HUES64 (cell line): ENCODE results near the gene TFAM.

ENCODE experiments used
- H3K27ac ChIP-seq: 2 replicates; pipeline ENCODE4 v1.7.0; 2013; ENCODE audit warnings: low read depth, low read length, inconsistent platforms
- H3K27me3 ChIP-seq: 2 replicates; pipeline ENCODE4 v1.6.1; 2013; ENCODE audit warnings: mild to moderate bottlenecking, low read length; ENCODE audit not compliant: insufficient read depth
- H3K36me3 ChIP-seq: 2 replicates; pipeline ENCODE4 v1.6.1; 2013; ENCODE audit warnings: mild to moderate bottlenecking, low read length; ENCODE audit not compliant: insufficient read depth
- H3K4me1 ChIP-seq: 2 replicates; pipeline ENCODE4 v1.6.1; 2013; ENCODE audit warnings: mild to moderate bottlenecking, low read length, moderate library complexity; ENCODE audit not compliant: insufficient read depth
- H3K4me3 ChIP-seq: 2 replicates; pipeline ENCODE4 v1.5.1; 2013; ENCODE audit warnings: mild to moderate bottlenecking, low read length, moderate library complexity
- H3K9ac ChIP-seq: 2 replicates; pipeline ENCODE4 v1.6.1; 2013; ENCODE audit warnings: mild to moderate bottlenecking, low read depth, low read length
- H3K9me3 ChIP-seq: 2 replicates; pipeline ENCODE4 v1.6.1; 2013; ENCODE audit warnings: low read depth, low read length; ENCODE audit not compliant: insufficient read depth
- WGBS: fragments of 150-250, 120-280 bp; methylation state at CpG from one replicate; pipeline ENCODE4 v1.1.7; 2013; ENCODE audit warnings: missing lambda C conversion rate; 5-methylcytosine and 5-hydroxymethylcytosine counted together

Gene TFAM

GRCh38 chr10:58356756-58357155, 28.5 kb upstream of the TFAM start:
- Histone ChIP-seq H3K9me3 (no peaks in the 10 kb centered on the region), H3K27me3 (no peaks in the 10 kb centered on the region), H3K9ac (no peak overlapping the region), H3K4me1 (no peaks in the 10 kb centered on the region; the same call in 1 of the 2 replicates), H3K27ac (no peak overlapping the region), H3K4me3 (no peak overlapping the region), H3K36me3 (peaks cover 7% of the 10 kb centered on the region)
- WGBS: 77% methylated on average over 1 of the region's 2 CpGs

- Histone ChIP-seq H3K27me3 (no peaks in the 10 kb centered on the region), H3K9me3 (no peaks in the 10 kb centered on the region), H3K4me3 (no peak overlapping the region), H3K4me1 (no peaks in the 10 kb centered on the region; the same call in 1 of the 2 replicates), H3K36me3 (peaks cover 20% of the 10 kb centered on the region), H3K9ac (no peak overlapping the region), H3K27ac (no peak overlapping the region)
- WGBS: 95% methylated on average over 4 of the region's 4 CpGs
Measured at GRCh38 chr10:58358314-58358933, 26.8 kb upstream of the TFAM start.

- H3K36me3 ChIP-seq: peaks cover 25% of the 10 kb centered on the region
- no CpG with 5 or more reads among the region's 1 CpG for WGBS
Measured at GRCh38 chr10:58358947-58359346, 26.3 kb upstream of the TFAM start.

GRCh38 chr10:58359541-58359940, 25.7 kb upstream of the TFAM start:
- H3K27me3 ChIP-seq: no peaks in the 10 kb centered on the region
- 88% methylated on average over 3 of the region's 3 CpGs for WGBS

More at GRCh38 chr10:58358947-58359346, 26.3 kb upstream of the TFAM start:
- H3K27ac ChIP-seq: no peak overlapping the region
- H3K4me3 ChIP-seq: no peak overlapping the region
- H3K9ac ChIP-seq: no peak overlapping the region
- no peaks in the 10 kb centered on the region; the same call in 1 of the 2 replicates for H3K4me1 ChIP-seq
- no peaks in the 10 kb centered on the region for H3K27me3 ChIP-seq
- no peaks in the 10 kb centered on the region for H3K9me3 ChIP-seq

GRCh38 chr10:58360412-58361004, 24.7 kb upstream of the TFAM start:
- Histone ChIP-seq H3K9me3 (no peaks in the 10 kb centered on the region), H3K27me3 (no peaks in the 10 kb centered on the region), H3K4me1 (no peaks in the 10 kb centered on the region), H3K27ac (no peak overlapping the region), H3K9ac (no peak overlapping the region), H3K36me3 (peaks cover 40% of the 10 kb centered on the region), H3K4me3 (no peak overlapping the region)
- WGBS: 92% methylated on average over 9 of the region's 9 CpGs

More at GRCh38 chr10:58359541-58359940, 25.7 kb upstream of the TFAM start:
- Histone ChIP-seq H3K4me1 (no peaks in the 10 kb centered on the region; the same call in 1 of the 2 replicates), H3K27ac (no peak overlapping the region), H3K9ac (no peak overlapping the region), H3K4me3 (no peak overlapping the region), H3K36me3 (peaks cover 30% of the 10 kb centered on the region), H3K9me3 (no peaks in the 10 kb centered on the region)

- Histone ChIP-seq H3K4me3 (no peak overlapping the region), H3K36me3 (peaks cover 47% of the 10 kb centered on the region), H3K4me1 (no peaks in the 10 kb centered on the region), H3K9ac (no peak overlapping the region), H3K9me3 (no peaks in the 10 kb centered on the region), H3K27ac (no peak overlapping the region), H3K27me3 (no peaks in the 10 kb centered on the region)
- WGBS: 100% methylated on average over 2 of the region's 2 CpGs
Measured at GRCh38 chr10:58361353-58361752, 23.9 kb upstream of the TFAM start.

- Histone ChIP-seq H3K27me3 (no peaks in the 10 kb centered on the region), H3K4me1 (no peaks in the 10 kb centered on the region), H3K4me3 (no peak overlapping the region), H3K36me3 (peaks cover 47% of the 10 kb centered on the region), H3K9ac (no peak overlapping the region), H3K27ac (no peak overlapping the region), H3K9me3 (no peaks in the 10 kb centered on the region)
- WGBS: 88% methylated on average over 1 of the region's 1 CpG
Measured at GRCh38 chr10:58362027-58362789, 23.0 kb upstream of the TFAM start.

GRCh38 chr10:58367069-58367468, 18.1 kb upstream of the TFAM start:
- peaks cover 46% of the 10 kb centered on the region for H3K36me3 ChIP-seq
- H3K9me3 ChIP-seq: no peaks in the 10 kb centered on the region
- 89% methylated on average over 3 of the region's 3 CpGs for WGBS
- no peaks in the 10 kb centered on the region for H3K4me1 ChIP-seq
- H3K4me3 ChIP-seq: no peak overlapping the region
- H3K9ac ChIP-seq: no peak overlapping the region
- H3K27ac ChIP-seq: no peak overlapping the region; the same call in 1 of the 2 replicates
- H3K27me3 ChIP-seq: no peaks in the 10 kb centered on the region

GRCh38 chr10:58371473-58371872, 13.7 kb upstream of the TFAM start:
- Histone ChIP-seq H3K27ac (no peak overlapping the region), H3K36me3 (peaks cover 9% of the 10 kb centered on the region)

GRCh38 chr10:58372607-58373441, 12.4 kb upstream of the TFAM start:
- no peaks in the 10 kb centered on the region for H3K9me3 ChIP-seq
- H3K27ac ChIP-seq: no peak overlapping the region
- H3K27me3 ChIP-seq: no peaks in the 10 kb centered on the region
- no peaks in the 10 kb centered on the region for H3K4me1 ChIP-seq
- peaks cover 9% of the 10 kb centered on the region for H3K36me3 ChIP-seq
- H3K4me3 ChIP-seq: no peak overlapping the region
- H3K9ac ChIP-seq: no peak overlapping the region
- 92% methylated on average over 4 of the region's 4 CpGs for WGBS

More at GRCh38 chr10:58371473-58371872, 13.7 kb upstream of the TFAM start:
- no peak overlapping the region for H3K9ac ChIP-seq
- no peaks in the 10 kb centered on the region for H3K4me1 ChIP-seq
- H3K9me3 ChIP-seq: no peaks in the 10 kb centered on the region
- no peak overlapping the region for H3K4me3 ChIP-seq
- H3K27me3 ChIP-seq: no peaks in the 10 kb centered on the region
